ENCODE results near the gene NOC4L.
A peak's percentile ranks its signal among the peaks of the same experiment; 100 is the strongest.
"Not testable (repeated sequence)": the region's sequence is repeated elsewhere in the genome, so short reads cannot be mapped to it uniquely, and the experiment has no call there.

Gene NOC4L

DNA sequence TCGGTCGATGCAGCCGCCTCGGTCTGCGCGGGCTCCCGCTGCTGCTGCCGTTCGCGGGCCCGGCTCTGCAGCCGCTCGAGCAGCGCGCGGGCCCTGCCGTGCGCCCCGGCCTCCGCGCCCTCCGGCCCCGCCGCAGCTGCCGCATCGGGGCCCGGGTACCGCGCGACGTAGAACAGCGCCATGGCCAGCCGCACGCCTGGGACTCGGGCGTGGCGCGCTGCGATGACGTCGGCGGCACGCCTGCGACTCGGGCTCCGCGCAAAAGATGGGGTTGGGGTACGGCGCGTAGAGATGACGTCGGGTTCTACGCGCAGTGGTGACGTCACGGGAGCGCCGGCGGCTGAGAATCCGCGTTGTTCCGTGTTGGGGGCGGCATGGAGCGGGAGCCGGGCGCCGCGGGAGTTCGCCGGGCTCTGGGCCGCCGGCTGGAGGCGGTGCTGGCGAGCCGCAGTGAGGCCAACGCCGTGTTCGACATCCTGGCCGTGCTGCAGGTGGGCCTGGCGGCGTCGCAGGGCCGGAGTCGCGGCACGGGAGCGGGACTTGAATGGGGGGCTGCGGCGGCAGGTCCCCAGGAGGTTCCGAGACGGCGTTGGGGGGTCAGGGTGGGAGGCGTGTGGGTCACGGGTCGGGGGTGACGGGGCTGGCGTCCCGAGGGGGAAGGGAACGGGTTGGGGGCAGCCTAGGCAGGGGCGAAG lies at the start of gene NOC4L, which contains the start of gene DDX51:
Gene NOC4L (plus strand): TSS at position 343 of the 695 bp plus-strand sequence. CDS start 32 bp downstream, at position 375.
Gene DDX51 (minus strand): TSS at position 205 of the 695 bp plus-strand sequence. CDS start 23 bp downstream, at position 182.
- peak; percentile 93 to 95 (median 94) for DNase-seq (ENCODE audit: low read depth in 3 of 3)

DNA sequence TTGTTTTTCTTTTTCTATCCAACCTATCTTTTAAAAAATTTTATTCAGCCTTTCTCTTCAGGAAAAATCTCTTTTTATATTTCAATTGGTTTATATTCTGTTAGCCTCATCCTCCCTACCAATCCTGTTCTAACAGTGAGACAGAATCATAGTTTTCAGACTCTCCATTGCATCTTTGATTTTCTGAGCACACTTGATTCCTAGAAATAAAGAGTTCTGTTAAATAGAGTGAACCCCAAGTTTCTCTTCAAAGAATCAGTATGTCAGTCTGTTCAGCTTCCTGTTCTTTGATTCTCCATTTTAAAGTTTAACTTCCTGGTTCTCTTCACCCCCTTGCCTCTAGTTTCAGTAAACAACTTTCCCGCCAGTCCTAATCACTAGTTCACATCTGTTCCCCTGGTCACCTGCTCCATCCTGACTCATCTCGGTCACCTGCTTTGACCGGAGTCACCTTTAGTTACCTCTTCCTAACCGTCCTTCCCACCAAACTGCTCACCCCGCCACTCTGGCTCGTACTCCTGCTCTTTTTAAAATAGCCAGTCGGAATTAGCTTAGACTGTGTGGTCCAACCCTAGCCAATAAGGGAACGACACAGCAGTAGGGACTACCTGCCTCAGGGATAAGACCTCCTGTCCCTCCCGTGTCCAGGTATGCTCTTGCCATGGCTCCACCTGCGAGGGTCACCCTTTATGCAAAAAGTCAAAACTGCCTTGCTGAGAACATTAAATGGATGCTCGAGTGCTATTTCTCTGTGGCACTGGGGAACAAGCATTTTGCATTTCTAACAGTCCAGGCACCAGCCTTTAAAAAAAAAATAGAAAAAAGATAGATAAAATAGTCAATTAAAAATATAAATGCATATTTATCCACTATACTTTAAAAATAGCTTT lies 48.5 kb upstream of the NOC4L start:
- DNase-seq (ENCODE audit: low read depth in 3 of 3), result no peak

GRCh38 chr12:132099739-132100138 lies 44.5 kb upstream of the NOC4L start:
- no peak for DNase-seq (ENCODE audit: low read depth in 3 of 3)

- no peak for DNase-seq (ENCODE audit: low read depth in 3 of 3)
These were observed 43.8 kb upstream of the NOC4L start for GRCh38 chr12:132100306-132101065.

DNA sequence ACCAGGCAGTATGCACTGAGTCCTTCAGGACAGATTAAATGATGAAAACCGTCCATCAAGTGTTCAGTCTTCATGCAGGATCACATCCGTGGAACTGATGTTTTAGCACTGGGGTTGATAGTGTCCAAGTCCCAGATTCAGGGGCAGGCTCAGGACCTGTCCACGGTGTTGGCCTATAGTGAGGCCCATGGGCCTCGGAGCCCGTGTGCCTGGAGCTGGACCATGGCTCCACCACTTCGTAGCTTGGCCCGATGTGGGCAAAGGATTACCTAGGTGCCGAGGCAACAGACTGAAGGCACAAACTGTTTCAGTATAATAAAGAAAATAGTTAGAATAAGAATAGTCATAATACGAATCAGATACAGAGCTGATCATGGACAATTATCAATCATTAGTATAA lies 42.0 kb upstream of the NOC4L start:
- DNase-seq (ENCODE audit: low read depth in 3 of 3), result no peak

- DNase-seq (ENCODE audit: low read depth in 3 of 3), result not testable (repeated sequence)
These were observed 41.2 kb upstream of the NOC4L start for GRCh38 chr12:132103072-132103471.

DNA sequence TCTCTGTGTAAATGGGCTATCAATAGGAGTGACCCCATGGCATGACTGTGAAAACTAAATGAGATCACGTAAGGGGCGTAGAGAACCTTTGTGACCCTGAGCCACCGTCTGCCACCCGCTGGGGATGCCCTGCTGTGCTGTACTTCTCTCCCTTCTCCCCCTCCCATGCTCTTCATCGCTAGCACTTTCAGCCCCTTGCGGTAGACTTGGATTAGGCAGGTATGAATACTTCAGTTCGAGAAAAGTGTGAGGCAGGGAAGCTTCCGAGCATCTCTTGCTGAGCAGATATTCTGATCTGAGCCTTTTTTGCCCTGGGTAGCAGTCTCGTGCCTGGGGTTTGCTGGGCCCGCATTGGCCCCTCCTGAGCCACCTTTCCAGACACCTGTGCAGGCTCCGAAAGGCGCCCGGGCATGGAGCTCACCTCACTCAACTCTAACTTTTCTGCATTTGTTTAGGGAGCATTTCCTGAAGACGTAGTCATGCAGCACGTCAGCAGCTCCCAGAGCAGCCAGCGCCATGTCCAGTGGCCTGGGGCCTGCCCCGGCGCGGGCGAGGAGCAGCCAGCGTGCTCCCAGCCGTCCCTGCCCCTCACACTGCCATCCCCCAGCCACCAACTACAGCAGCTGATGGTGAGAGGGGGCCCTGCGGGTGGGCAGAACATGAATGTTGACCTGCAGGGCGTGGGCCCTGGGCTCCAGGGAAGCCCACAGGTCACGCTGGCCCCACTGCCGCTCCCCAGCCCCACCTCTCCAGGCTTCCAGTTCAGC lies 40.5 kb upstream of the NOC4L start:
- no peak for DNase-seq (ENCODE audit: low read depth in 3 of 3)

DNA sequence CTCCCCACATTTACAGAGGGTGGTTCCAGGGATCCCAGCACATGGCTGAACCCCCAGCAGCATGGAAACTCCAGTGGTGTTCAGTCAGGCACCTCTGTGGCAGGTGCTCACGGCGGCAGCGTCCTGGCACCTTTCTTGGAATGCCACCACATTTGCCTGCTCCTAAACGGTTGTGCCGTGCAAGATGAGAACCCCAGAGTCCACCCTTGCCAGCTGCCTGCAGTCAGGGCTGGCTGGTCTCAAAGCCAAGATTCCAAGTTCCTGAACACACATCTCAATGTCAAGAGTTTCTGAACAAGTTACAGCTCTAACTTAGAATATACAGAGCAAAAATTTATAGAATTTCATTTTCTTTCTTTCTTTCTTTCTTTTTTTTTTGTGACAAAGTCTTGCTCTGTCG lies 38.8 kb upstream of the NOC4L start:
- DNase-seq (ENCODE audit: low read depth in 3 of 3), result no peak

GRCh38 chr12:132106921-132107320 lies 37.3 kb upstream of the NOC4L start:
- DNase-seq (ENCODE audit: low read depth in 3 of 3), result no peak

DNA sequence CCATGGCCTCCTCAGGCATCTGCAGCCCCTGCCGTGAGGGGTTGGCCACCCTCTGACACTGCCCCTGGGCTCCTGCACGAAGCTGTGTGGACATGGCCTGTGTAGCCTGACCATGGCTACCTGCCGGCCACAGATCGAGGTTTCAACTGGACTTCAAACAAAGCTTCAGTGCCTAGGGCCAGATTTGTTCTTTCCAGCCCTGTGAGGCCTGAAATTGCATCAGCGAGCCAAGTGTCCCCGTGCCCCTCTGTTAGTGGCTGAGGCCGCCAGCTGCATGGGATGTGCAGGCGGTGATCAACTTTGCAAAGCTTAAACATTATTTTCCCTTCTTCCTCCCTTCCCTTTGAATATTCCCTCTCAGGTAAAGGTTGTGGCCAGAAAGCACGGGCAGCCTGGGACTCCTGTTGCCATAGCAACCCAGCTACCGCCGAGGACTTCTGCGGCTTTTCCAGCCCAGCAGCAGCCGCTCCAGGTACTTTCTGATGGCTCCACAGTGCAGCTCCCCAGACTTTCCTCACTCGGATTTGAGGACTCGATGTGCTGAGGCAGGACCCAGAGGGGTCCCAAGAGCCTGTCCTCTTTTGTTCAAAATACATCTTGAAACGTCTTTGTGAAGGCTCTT lies 35.9 kb upstream of the NOC4L start:
- DNase-seq (ENCODE audit: low read depth in 3 of 3), result no peak

- DNase-seq (ENCODE audit: low read depth in 3 of 3), result no peak
These were observed 34.5 kb upstream of the NOC4L start for GRCh38 chr12:132109741-132110140.

DNA sequence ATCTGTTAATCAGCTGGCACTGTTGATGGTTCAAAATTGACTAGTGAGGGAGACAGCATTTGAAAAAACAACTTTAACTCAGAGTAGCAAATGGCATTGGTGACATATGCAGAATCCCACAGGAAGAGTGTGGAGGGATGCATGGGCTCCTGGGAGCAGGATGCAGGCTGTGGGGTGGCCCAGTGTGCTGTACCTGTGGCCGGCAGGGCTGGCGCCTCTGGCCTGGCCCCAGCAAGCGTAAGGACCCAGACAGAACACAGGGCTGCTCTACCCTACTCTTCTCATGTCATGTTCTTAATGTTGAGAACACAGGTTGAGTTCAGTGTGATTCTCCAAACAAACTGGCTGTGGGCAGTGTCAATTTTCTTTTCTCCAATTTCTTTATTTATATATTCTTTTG lies 33.6 kb upstream of the NOC4L start:
- DNase-seq (ENCODE audit: low read depth in 3 of 3), result no peak

GRCh38 chr12:132111654-132112304 lies 32.5 kb upstream of the NOC4L start:
- DNase-seq (ENCODE audit: low read depth in 3 of 3), result no peak

DNA sequence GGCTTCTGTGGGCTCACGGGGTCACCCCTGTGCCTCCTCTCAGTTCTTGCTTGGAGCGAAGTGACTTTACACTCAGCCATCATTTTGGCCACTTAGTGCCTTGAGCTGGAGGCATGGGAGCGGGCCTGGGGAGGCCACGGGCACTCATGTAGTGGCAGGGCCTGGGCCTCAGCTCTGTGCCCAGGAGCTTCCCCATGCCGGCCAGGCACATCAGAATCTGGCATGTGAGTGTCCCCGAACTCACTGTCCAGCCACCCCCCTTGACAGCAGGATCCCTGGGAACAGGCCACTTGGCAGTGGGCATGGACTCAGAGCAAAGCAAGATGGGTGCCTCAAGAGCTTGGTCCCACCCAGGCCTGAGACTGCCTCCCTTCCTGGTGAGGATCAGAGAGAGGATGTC lies 29.6 kb upstream of the NOC4L start:
- DNase-seq (ENCODE audit: low read depth in 3 of 3), result no peak

- DNase-seq (ENCODE audit: low read depth in 3 of 3), result no peak
These were observed 28.8 kb upstream of the NOC4L start for GRCh38 chr12:132115500-132115899.

GRCh38 chr12:132116709-132117557 lies 27.3 kb upstream of the NOC4L start:
- no peak for DNase-seq (ENCODE audit: low read depth in 3 of 3)

DNA sequence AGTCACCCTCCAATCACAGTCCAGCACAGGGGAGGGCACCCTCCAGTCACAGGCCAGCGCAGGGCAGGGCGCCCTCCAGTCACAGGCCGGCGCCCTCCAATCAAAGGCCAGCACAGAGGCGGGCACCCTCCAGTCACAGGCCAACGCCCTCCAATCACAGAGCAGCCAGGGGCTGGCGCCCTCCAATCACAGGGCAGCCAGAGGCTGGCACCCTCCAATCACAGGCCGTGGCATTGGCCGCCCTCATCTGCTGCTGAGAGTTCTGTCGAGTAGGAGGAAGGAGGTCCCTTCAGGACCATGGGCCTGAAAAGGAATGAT lies 26.7 kb upstream of the NOC4L start:
- DNase-seq (ENCODE audit: low read depth in 3 of 3), result no peak

- no peak for DNase-seq (ENCODE audit: low read depth in 3 of 3)
These were observed 25.4 kb upstream of the NOC4L start for GRCh38 chr12:132118876-132119275.

DNA sequence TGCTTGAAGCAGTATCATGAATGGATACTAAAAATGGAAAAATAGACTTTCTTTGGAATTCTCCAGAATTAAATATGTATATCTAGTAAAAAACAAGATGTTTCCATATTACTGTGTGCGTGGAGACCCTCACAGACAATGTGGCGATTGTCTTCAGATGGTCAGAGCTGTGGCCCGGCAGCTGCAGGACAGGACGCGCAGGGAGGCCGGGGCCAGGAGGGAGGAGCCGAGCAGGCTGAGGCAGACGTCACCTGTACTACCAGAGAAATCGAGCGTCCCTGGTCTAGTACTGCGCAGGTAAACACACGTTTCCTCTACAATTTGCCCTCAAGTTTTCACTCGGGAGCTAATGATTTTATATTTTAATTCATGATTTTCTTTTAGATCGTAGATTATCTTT lies 23.0 kb upstream of the NOC4L start:
- no peak for DNase-seq (ENCODE audit: low read depth in 3 of 3)

Data from stimulated activated CD4-positive, alpha-beta T cell treated with anti-CD3 and anti-CD28 coated beads, TNF-alpha, amount 100 ng/mL, for 24 hours (primary cell).